H4 (cell line): Measurements from ENCODE around the gene TMCC2. TPM values are rescaled to one million over a fixed set of nuclear protein-coding genes. Genes with fewer than 3 reads are reported as not detected.
A peak's percentile ranks its signal among the peaks of the same experiment; 100 is the strongest.
"Not testable (repeated sequence)": the region's sequence is repeated elsewhere in the genome, so short reads cannot be mapped to it uniquely, and the experiment has no call there.

ENCODE experiments used
- DNase-seq: peaks from one replicate; pipeline ENCODE4 v3.0.0-alpha.2; 2015; ENCODE audit warnings: low spot score
- total RNA-seq: library from RNA; depleted of rRNA; stranded (reverse); fragments of >200 nt; shearing (Covaris generic); gene quantifications from 2 replicates; pipeline ENCODE4 v1.2.3, GENCODE V29; 2014

Gene TMCC2
- total RNA-seq, 1 experiment from 2014 or later = 0.74 TPM

GRCh38 chr1:205280666-205281395, 53.1 kb downstream of the TMCC2 start:
- DNase-seq = not testable (repeated sequence)

- DNase-seq = no peak
These were observed 55.8 kb downstream of the TMCC2 start for GRCh38 chr1:205283270-205284147.

GRCh38 chr1:205284420-205285144, 56.8 kb downstream of the TMCC2 start:
- peak; percentile 97 for DNase-seq

- DNase-seq = peak; percentile 49
These were observed 57.8 kb downstream of the TMCC2 start for GRCh38 chr1:205285381-205286101.

GRCh38 chr1:205286335-205286950, 58.7 kb downstream of the TMCC2 start:
- DNase-seq = peak; percentile 75

GRCh38 chr1:205287076-205287475, 59.3 kb downstream of the TMCC2 start:
- DNase-seq = no peak

GRCh38 chr1:205287767-205288559, 60.2 kb downstream of the TMCC2 start:
- DNase-seq = peak; percentile 54

- no peak for DNase-seq
These were observed 63.9 kb downstream of the TMCC2 start for GRCh38 chr1:205291596-205291995.

- DNase-seq = no peak
These were observed 65.8 kb downstream of the TMCC2 start for GRCh38 chr1:205293350-205294074.

- peak; percentile 60 for DNase-seq
These were observed 66.6 kb downstream of the TMCC2 start for GRCh38 chr1:205294175-205294917.

GRCh38 chr1:205294934-205295333, 67.2 kb downstream of the TMCC2 start:
- DNase-seq = no peak

GRCh38 chr1:205296154-205296553, 68.4 kb downstream of the TMCC2 start:
- DNase-seq = no peak

GRCh38 chr1:205297546-205298177, 69.9 kb downstream of the TMCC2 start:
- DNase-seq = not testable (repeated sequence)

- DNase-seq = peak; percentile 90
These were observed 70.6 kb downstream of the TMCC2 start for GRCh38 chr1:205298191-205298994.

- no peak for DNase-seq
These were observed 72.4 kb downstream of the TMCC2 start for GRCh38 chr1:205300149-205300548.

- DNase-seq = peak; percentile 82
These were observed 73.6 kb downstream of the TMCC2 start for GRCh38 chr1:205301205-205301821.
